ENCODE measurements around the gene UNC80.

DNA sequence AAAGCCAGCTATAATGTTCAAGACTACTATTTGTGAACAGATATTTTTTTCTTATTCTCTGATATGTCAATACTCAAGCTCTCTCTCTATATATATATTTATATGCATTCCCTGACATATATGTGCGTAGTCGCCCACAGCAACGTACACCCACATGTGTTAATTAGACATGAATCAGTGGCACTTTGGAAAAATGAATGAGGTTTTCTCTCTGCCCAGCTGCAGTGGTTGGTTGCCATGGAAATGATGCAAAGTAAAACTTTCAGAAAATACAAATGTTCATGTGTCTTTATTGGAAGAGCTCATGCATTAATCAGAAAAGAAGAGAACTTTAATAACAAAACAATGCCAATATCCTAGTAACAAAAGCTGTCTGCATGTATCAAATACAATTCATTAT is 34.7 kb downstream of the UNC80 start:
- TF ChIP-seq, protein P1, sequence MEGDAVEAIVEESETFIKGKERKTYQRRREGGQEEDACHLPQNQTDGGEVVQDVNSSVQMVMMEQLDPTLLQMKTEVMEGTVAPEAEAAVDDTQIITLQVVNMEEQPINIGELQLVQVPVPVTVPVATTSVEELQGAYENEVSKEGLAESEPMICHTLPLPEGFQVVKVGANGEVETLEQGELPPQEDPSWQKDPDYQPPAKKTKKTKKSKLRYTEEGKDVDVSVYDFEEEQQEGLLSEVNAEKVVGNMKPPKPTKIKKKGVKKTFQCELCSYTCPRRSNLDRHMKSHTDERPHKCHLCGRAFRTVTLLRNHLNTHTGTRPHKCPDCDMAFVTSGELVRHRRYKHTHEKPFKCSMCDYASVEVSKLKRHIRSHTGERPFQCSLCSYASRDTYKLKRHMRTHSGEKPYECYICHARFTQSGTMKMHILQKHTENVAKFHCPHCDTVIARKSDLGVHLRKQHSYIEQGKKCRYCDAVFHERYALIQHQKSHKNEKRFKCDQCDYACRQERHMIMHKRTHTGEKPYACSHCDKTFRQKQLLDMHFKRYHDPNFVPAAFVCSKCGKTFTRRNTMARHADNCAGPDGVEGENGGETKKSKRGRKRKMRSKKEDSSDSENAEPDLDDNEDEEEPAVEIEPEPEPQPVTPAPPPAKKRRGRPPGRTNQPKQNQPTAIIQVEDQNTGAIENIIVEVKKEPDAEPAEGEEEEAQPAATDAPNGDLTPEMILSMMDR (IDR thresholded peaks at IDR 0.05), result no peak
- TF ChIP-seq POLR2AphosphoS5 (IDR thresholded peaks at IDR 0.05) (no peak), POLR2A (IDR thresholded peaks at IDR 0.05) (no peak), EP300 (IDR thresholded peaks at IDR 0.05) (no peak)
